ENCODE results near the gene PRIM2.
"Not testable (repeated sequence)": the region's sequence is repeated elsewhere in the genome, so short reads cannot be mapped to it uniquely, and the experiment has no call there.

DNA sequence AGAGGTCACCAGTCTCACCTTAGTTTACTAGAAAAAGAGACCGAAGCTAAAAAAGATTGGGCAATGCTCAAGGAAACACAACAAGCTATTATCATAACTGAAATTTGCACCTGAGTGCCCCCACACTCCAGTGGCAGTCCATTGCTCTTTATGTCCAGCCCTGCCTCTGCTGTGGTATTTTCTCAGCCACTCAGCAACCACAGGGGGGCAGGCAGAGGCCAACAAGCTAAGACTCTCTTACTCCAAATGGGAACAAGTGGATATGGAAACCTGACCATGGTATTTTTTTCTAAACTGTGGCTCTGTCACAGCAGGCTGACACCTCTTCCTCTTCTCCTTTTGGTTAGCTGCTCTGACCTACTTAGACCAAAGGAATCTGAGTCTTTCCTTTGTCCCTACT, 355.9 kb downstream of the PRIM2 start:
- TF ChIP-seq POLR2A (IDR thresholded peaks at IDR 0.05) = not testable (repeated sequence)
- TF ChIP-seq, protein P1, sequence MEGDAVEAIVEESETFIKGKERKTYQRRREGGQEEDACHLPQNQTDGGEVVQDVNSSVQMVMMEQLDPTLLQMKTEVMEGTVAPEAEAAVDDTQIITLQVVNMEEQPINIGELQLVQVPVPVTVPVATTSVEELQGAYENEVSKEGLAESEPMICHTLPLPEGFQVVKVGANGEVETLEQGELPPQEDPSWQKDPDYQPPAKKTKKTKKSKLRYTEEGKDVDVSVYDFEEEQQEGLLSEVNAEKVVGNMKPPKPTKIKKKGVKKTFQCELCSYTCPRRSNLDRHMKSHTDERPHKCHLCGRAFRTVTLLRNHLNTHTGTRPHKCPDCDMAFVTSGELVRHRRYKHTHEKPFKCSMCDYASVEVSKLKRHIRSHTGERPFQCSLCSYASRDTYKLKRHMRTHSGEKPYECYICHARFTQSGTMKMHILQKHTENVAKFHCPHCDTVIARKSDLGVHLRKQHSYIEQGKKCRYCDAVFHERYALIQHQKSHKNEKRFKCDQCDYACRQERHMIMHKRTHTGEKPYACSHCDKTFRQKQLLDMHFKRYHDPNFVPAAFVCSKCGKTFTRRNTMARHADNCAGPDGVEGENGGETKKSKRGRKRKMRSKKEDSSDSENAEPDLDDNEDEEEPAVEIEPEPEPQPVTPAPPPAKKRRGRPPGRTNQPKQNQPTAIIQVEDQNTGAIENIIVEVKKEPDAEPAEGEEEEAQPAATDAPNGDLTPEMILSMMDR (IDR thresholded peaks at IDR 0.05) = not testable (repeated sequence)

Measured in prostate gland (tissue), 2 donors.